Right ventricle myocardium superior (tissue), 1 donor: ENCODE data around the gene SLC8A2. TPM values are rescaled to one million over a fixed set of nuclear protein-coding genes. Genes with fewer than 3 reads are reported as not detected.
"Not testable (repeated sequence)": the region's sequence is repeated elsewhere in the genome, so short reads cannot be mapped to it uniquely, and the experiment has no call there.

Source experiments
- ATAC-seq: fragments of 200-7000 bp; cut with Tn5 transposase; one replicate; pipeline ENCODE4 v1.9.1; 2020; ENCODE audit warnings: mild to moderate bottlenecking; ENCODE audit not compliant: poor library complexity
- DNase-seq: peaks from one replicate; pipeline ENCODE4 v3.0.0-alpha.2; 2020
- intact Hi-C: fragments of 100-400 bp; cut with DNase I; formaldehyde crosslinking; loops from one replicate; pipeline ENCODE4 v1.11.2; 2022
- total RNA-seq: library from RNA; stranded (reverse); fragmentation: NEBNext Ultra II Directional; extraction: Animal tissue kit (Norgen Biotek cat#: 25700); gene quantifications from one replicate; pipeline ENCODE4 v1.2.1, GENCODE V29; 2021
- donor health status: DM: no; HTN: yes; CAD: no; lungs with severe emphysema.

The SLC8A2 gene
- total RNA-seq, 1 donor from 2014 or later, result 0.11 TPM

- no peak for DNase-seq
- intact Hi-C loops, result loop anchor here (10.0 kb wide), 1 partner anchor 127 kb away; no protein-coding TSS in a partner anchor
- ATAC-seq, result no peak
Measured at GRCh38 chr19:47421844-47422395, 49.8 kb downstream of the SLC8A2 start.

- intact Hi-C loops, result loop anchor here (10.0 kb wide), 1 partner anchor 127 kb away; no protein-coding TSS in a partner anchor
- DNase-seq (no peak), ATAC-seq (no peak)
Measured at GRCh38 chr19:47421244-47421786, 50.4 kb downstream of the SLC8A2 start.

GRCh38 chr19:47419789-47420188, 51.9 kb downstream of the SLC8A2 start:
- ATAC-seq, result no peak
- intact Hi-C loops, result loop anchor here (10.0 kb wide), 1 partner anchor 125 kb away; no protein-coding TSS in a partner anchor
- no peak for DNase-seq

GRCh38 chr19:47419030-47419783, 52.5 kb downstream of the SLC8A2 start, which contains the start of gene MEIS3:
Gene MEIS3, minus strand, starts transcription at chr19:47419527. Its CDS starts 446 bp downstream, at chr19:47419081.
- DNase-seq (no peak), ATAC-seq (peak; percentile 18)
- intact Hi-C loops, result no loop called here

GRCh38 chr19:47418692-47419029, 53.0 kb downstream of the SLC8A2 start:
- intact Hi-C loops, result no loop called here
- no peak for DNase-seq
- ATAC-seq, result no peak

GRCh38 chr19:47417746-47418691, 53.7 kb downstream of the SLC8A2 start:
- ATAC-seq (no peak), DNase-seq (no peak)
- intact Hi-C loops, result no loop called here

- DNase-seq (no peak), ATAC-seq (no peak)
- intact Hi-C loops, result no loop called here
Measured at GRCh38 chr19:47417107-47417745, 54.5 kb downstream of the SLC8A2 start.

- DNase-seq (no peak), ATAC-seq (no peak)
- intact Hi-C loops, result no loop called here
Measured at GRCh38 chr19:47416643-47416985, 55.1 kb downstream of the SLC8A2 start.

GRCh38 chr19:47415953-47416642, 55.6 kb downstream of the SLC8A2 start:
- ATAC-seq, result no peak
- intact Hi-C loops, result no loop called here
- DNase-seq, result no peak

GRCh38 chr19:47414469-47414868, 57.2 kb downstream of the SLC8A2 start:
- ATAC-seq, result no peak
- DNase-seq, result no peak
- intact Hi-C loops, result no loop called here

- ATAC-seq, result no peak
- intact Hi-C loops, result no loop called here
Measured at GRCh38 chr19:47413941-47414340, 57.8 kb downstream of the SLC8A2 start.

GRCh38 chr19:47411696-47412095, 60.0 kb downstream of the SLC8A2 start:
- ATAC-seq, DNase-seq, intact Hi-C loops: not testable (repeated sequence)

More at GRCh38 chr19:47413941-47414340, 57.8 kb downstream of the SLC8A2 start:
- no peak for DNase-seq

GRCh38 chr19:47411101-47411500, 60.6 kb downstream of the SLC8A2 start:
- DNase-seq (no peak), ATAC-seq (no peak)
- intact Hi-C loops, result no loop called here

- DNase-seq, result no peak
- ATAC-seq, result no peak
- intact Hi-C loops, result no loop called here
Measured at GRCh38 chr19:47408156-47408938, 63.3 kb downstream of the SLC8A2 start.

GRCh38 chr19:47407417-47407774, 64.3 kb downstream of the SLC8A2 start:
- ATAC-seq (no peak), DNase-seq (no peak)
- intact Hi-C loops, result no loop called here

GRCh38 chr19:47406711-47407416, 64.8 kb downstream of the SLC8A2 start:
- no peak for DNase-seq
- intact Hi-C loops, result no loop called here
- ATAC-seq, result no peak
